ENCODE results near the gene DCAF4.

GRCh38 chr14:72917094-72917802 is 9.0 kb upstream of the DCAF4 start:
- TF ChIP-seq POLR2AphosphoS5 (IDR thresholded peaks at IDR 0.05; ENCODE audit: low read depth, low read length) (no peak), TAF1 (IDR thresholded peaks at IDR 0.05; ENCODE audit: borderline replicate concordance, low read depth, low read length) (no peak), POLR2A (IDR thresholded peaks at IDR 0.05; ENCODE audit: low read depth, low read length) (no peak)

Measured in GM12892 (cell line).